VCaP (cell line): ENCODE results near the gene CSH1.
"Not testable (repeated sequence)": the region's sequence is repeated elsewhere in the genome, so short reads cannot be mapped to it uniquely, and the experiment has no call there.

ENCODE experiments used
- H3K27ac ChIP-seq: fragments of 450-650 bp; 2 replicates; pipeline ENCODE4 v1.5.1; 2017
- TF ChIP-seq, protein P1 (sequence below): fragments of 450-650 bp; conservative IDR thresholded peaks from 2 replicates; pipeline ENCODE4 v1.5.1; 2017; ENCODE audit warnings: mild to moderate bottlenecking, moderate library complexity

CSH1 gene

DNA sequence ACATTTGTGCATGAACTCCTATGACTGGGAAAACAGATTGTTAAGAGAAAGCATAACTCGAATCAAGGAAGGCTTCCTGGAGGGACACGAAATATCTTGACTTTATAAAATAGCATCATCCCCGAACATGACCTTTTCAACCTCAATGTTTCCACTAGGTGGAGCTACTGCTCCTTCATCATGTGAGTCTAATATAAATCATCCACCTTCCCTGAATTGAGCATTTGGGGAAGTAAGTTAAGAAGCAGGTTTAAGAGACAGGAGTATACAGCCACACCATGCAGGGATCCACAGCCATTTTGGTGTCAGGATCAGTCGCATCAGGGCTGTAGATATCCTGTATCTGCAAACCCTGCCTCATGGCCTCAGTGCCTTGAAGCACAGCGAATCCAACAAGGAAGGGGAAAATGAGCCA, 7.4 kb upstream of the CSH1 start:
- TF ChIP-seq, protein P1, sequence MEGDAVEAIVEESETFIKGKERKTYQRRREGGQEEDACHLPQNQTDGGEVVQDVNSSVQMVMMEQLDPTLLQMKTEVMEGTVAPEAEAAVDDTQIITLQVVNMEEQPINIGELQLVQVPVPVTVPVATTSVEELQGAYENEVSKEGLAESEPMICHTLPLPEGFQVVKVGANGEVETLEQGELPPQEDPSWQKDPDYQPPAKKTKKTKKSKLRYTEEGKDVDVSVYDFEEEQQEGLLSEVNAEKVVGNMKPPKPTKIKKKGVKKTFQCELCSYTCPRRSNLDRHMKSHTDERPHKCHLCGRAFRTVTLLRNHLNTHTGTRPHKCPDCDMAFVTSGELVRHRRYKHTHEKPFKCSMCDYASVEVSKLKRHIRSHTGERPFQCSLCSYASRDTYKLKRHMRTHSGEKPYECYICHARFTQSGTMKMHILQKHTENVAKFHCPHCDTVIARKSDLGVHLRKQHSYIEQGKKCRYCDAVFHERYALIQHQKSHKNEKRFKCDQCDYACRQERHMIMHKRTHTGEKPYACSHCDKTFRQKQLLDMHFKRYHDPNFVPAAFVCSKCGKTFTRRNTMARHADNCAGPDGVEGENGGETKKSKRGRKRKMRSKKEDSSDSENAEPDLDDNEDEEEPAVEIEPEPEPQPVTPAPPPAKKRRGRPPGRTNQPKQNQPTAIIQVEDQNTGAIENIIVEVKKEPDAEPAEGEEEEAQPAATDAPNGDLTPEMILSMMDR: peak; percentile 71
- not testable (repeated sequence) for H3K27ac ChIP-seq

DNA sequence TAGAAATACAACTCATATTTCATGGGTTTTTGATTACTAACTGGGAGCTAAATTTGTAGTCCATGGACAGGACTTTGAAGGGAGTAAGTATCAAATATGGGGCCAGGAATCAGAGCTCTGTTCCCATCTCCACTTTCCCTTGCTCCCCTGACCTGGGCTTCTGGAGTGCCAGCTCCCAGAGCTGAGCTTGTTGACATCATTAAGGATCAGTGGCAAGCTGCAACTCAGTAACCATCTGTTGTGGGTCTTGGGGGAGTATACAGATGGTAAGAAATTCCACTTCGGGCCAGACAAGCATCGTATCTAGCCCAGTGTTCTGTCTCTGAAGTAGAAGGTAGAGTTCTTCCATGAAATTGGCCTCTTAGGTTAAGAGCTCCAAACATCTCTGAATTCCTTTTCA, 5.6 kb upstream of the CSH1 start:
- not testable (repeated sequence) for H3K27ac ChIP-seq

DNA sequence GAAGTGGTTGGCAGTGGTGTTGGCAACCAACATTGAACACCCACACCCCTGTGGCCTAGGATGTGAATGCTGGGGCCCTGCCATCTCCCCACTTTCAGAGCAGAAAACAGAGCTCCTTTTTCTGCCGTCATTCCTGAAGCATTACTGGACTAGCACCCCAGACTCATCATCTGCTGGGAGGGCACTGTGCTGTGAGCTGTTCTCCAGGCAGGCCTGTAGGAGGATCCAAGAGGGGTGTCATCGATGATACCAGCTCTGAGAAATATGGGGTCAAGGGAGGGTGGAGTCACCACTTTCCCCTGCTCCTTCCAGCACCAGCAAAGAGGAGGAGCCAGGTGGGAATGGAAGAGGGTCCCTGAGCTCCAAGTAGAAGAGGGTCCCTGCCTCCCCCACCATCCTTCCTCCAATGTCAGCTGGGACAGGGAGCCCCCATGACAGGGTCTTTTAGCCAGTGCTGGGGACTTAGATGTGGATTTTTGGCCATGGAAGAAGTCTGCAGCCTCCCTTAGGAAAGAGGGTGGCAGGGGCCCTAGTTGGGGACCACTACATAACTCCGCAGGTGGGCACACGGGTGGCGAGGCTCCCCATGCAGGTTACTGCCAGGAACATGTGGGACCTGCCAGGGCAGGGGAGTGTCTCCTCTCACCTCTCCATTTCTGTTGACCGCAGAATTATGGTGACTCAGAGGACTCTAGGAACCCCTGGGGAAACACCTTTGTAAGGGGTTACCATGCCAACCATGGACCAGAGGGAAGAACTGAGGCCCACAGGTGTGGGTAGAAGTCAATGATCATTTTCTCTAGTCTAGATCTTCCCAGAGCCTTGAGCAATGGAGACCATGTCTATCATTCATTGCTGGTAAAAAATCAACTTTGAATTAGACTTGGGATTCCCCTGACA, 2.8 kb upstream of the CSH1 start:
- H3K27ac ChIP-seq: not testable (repeated sequence)

DNA sequence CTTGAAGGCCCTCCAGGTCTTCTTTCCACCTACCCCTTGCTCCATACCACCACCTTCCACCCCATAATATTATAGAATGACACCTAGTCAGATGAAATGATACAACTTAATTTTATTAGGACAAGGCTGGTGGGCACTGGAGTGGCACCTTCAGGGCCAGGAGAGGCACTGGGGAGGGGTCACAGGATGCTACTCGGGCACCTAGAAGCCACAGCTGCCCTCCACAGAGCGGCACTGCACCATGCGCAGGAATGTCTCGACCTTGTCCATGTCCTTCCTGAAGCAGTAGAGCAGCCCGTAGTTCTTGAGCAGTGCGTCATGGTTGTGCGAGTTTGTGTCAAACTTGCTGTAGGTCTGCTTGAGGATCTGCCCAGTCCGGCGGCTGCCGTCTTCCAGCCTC, 1.6 kb downstream of the CSH1 start:
- H3K27ac ChIP-seq: not testable (repeated sequence)

DNA sequence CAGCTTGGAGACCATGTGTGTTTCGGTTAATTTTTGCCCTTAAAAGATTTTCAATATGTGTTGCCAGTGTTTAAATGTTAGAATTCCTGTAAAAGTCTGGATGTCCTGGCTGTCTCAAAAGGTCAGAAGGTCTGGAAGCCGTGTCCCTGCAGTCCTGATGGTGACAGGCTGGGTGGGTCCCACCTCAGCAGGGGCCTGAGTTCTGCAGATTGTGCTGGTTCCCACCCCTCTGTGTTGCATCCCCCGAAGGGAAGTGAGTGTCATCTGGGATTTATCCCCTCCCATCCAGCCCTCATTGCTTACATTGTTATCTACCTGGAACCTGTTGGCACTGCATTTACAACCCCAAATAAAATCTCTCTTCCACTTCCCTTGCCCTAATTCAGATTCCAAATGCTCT, 2.4 kb downstream of the CSH1 start:
- H3K27ac ChIP-seq: not testable (repeated sequence)

DNA sequence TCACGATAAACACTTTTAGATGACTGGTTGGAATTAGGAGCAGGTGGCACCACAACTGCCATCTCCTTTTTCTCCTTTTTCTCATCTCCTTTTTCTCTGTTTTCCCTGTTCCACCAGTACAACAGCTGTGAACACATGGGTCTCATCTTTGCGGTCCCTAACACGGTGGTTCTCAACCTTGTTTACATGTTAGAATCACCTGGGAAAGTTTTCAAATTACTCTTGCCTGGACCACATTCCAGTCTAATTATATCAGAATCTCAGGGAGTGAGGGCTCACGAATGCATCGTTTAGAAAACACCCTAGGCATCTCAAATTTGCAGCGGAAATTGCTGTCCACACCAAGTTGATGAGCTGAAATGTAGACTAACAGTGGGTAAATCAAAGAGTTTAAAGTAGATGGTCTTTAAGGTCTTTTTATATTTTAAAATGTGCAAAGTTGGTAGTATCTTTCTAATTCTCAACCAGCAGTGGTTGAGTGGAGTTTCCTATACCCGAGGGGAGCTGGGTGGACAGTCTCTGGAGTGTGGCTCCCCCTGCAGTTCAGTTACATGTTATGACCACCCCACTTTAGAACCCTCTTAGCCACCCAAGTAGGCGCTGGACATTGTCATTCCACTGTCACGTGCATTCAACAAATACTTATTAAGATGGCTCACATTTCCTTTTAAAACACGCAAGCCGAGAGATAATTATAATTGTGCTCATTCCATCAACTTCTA, 3.9 kb downstream of the CSH1 start:
- not testable (repeated sequence) for H3K27ac ChIP-seq

DNA sequence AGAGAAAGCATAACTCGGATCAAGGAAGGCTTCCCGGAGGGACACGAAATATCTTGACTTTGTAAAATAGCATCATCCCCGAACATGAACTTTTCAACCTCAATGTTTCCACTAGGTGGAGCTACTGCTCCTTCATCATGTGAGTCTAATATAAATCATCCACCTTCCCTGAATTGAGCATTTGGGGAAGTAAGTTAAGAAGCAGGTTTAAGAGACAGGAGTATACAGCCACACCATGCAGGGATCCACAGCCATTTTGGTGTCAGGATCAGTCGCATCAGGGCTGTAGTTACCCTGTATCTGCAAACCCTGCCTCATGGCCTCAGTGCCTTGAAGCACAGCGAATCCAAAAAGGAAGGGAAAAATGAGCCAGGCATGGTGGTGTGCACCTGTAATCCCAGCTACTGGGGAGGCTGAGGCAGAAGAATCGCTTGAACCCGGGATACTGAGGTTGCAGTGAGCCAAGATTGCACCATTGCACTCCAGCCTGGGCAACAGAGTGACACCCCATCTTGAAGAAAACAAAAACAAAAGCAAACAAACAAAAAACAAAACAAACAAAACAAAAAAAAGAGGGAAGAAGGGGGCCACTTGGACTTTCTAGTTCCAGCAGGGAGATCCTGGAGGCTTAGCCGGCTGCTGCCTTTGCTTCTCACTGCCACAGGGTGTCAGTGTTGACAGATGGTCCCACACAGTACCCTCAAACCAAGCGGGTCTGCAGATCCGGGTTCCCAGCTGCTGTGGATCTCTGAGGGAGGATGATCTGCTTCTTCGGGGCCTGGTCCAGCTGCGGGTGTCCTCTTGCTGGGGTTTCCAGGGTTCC, 7.1 kb downstream of the CSH1 start:
- TF ChIP-seq, protein P1: peak; percentile 56
- not testable (repeated sequence) for H3K27ac ChIP-seq

DNA sequence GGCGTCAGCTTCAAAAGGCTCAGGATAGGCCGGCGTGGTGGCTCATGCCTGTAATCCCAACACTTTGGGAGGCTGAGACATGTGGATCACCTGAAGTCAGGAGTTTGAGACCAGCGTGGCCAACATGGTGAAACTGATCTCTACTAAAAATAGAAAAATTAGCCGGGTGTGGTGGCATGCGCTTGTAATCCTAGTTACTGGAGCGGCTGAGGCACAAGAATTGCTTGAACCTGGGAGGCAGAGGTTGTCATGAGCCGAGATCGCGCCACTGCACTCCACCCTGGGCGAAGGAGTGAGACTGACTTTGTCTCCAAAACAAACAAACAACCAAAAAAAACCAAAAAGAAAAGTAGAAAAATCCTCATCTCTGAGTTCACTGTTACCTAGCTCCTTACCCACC, 11.3 kb downstream of the CSH1 start:
- not testable (repeated sequence) for H3K27ac ChIP-seq

DNA sequence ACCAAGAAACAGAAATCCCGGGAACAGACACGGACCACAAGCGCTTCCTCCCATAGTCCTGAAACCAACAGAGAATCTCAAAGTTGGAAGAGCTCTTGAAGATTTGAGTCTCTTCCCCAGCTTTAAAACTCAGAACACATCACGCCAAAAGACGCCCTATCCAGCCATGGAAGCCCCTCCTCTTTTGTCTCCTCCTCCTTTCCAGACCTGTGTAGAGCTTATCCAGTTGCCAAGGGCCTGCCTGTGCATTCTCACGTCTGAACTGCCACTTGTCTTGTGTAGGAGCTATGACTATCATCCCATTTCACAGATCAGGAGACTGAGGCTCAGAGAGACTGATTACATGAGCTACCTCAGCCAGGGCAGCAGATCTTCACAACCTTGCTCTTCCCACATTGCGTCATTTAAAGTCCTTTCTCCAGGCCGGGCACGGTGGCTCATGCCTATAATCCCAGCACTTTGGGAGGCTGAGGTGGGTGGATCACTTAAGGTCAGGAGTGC, 13.7 kb downstream of the CSH1 start:
- H3K27ac ChIP-seq: not testable (repeated sequence)

DNA sequence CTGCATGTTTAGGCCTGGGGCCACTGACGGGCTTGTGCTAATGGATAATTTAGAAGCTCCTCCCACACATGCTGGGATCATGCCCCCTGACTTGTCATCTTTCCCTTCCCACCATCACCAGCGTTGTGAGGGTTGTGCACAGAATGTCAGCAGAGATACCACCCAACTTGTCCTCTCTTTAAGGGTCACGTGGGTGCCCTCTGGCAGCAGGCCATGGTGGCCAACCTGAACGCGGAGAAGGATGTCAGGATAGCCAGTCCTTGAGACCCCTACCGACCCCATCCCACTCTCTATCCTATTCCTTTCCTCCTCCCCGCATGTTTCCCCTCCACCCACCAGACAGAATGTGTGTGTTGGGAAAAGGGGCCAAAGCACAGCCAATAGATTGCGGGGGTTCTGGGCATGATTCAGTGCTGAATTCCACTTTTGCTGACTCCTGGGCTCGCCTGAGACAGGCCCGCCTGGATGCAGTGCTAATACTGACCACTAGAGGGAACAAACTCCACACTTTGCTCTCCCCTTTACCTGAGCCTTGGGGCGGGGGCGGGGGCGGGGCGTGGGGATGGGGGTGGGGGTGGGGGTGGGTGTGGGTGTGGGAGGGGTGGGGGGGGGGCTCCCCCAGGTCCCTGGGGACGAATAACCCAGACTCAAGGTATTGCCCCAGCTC, 14.3 kb downstream of the CSH1 start, which contains the start of gene GH2:
Gene GH2 (minus strand): TSS at position 10 of the 667 bp plus-strand sequence. CDS start 143 bp downstream, outside the sequence.
- TF ChIP-seq, protein P1: peak; percentile 63

DNA sequence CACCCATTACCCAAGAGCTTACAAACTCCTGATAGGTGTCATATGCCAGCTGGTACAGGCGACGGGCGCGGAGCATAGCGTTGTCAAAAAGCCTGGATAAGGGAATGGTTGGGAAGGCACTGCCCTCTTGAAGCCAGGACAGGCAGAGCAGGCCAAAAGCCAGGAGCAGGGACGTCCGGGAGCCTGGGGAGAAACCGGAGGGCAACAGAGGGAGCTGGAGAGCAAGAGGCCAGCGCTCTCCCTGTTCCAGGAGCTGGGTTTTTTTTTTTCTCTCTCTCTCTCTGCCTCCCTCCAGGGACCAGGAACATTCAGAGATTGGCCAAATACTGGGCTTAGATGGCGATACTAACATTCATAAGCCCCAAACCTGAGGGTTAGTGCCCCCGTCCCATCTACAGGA, 15.0 kb downstream of the CSH1 start:
- H3K27ac ChIP-seq: not testable (repeated sequence)

More for the DNA sequence above, 14.3 kb downstream of the CSH1 start, which contains the start of gene GH2:
- no peak within 1 kb of the TSS for H3K27ac ChIP-seq
